Nephron progenitor cell (in vitro differentiated cells): ENCODE results near the gene SLC8A2.

Experiments
- DNase-seq: peaks from one replicate; pipeline ENCODE4 v3.0.0; 2021
- H3K27ac Mint-ChIP-seq: 2 replicates; pipeline ENCODE4 v1.8.0; 2021; ENCODE audit warnings: mild to moderate bottlenecking, moderate library complexity, mixed read lengths
- H3K27me3 Mint-ChIP-seq: 2 replicates; pipeline ENCODE4 v1.8.0; 2021; ENCODE audit warnings: mild to moderate bottlenecking, low read depth, mixed read lengths; ENCODE audit not compliant: poor library complexity
- H3K36me3 Mint-ChIP-seq: 2 replicates; pipeline ENCODE4 v1.8.0; 2021; ENCODE audit warnings: low read depth, mixed read lengths
- H3K4me1 Mint-ChIP-seq: 2 replicates; pipeline ENCODE4 v1.8.0; 2021; ENCODE audit warnings: mixed read lengths
- H3K4me3 Mint-ChIP-seq: 2 replicates; pipeline ENCODE4 v1.8.0; 2021; ENCODE audit warnings: mild to moderate bottlenecking, moderate library complexity, mixed read lengths
- H3K9me3 Mint-ChIP-seq: 2 replicates; pipeline ENCODE4 v1.8.0; 2021; ENCODE audit warnings: mild to moderate bottlenecking, moderate library complexity, mixed read lengths
- CTCF ChIP-seq: fragments of 200-600 bp; sonication (generic); IDR thresholded peaks from 2 replicates; pipeline ENCODE4 v1.5.0; 2021; ENCODE audit warnings: antibody characterized with exemption

SLC8A2 gene

GRCh38 chr19:47438793-47439220, 32.9 kb downstream of the SLC8A2 start:
- peaks cover 84% of the 10 kb centered on the region for H3K27me3 Mint-ChIP-seq

GRCh38 chr19:47437500-47437899, 34.2 kb downstream of the SLC8A2 start:
- TF ChIP-seq CTCF = no peak
- DNase-seq = peak; percentile 68
- Mint-ChIP-seq H3K4me1 (peaks cover 5% of the 10 kb centered on the region), H3K4me3 (no peak overlapping the region), H3K27ac (no peak overlapping the region), H3K27me3 (peaks cover 84% of the 10 kb centered on the region), H3K9me3 (no peaks in the 10 kb centered on the region), H3K36me3 (no peaks in the 10 kb centered on the region)

More at GRCh38 chr19:47438793-47439220, 32.9 kb downstream of the SLC8A2 start:
- H3K36me3 Mint-ChIP-seq = no peaks in the 10 kb centered on the region
- no peaks in the 10 kb centered on the region for H3K9me3 Mint-ChIP-seq
- peak; percentile 33 for DNase-seq
- H3K4me3 Mint-ChIP-seq = no peak overlapping the region
- H3K27ac Mint-ChIP-seq = no peak overlapping the region
- TF ChIP-seq CTCF = no peak
- peaks cover 5% of the 10 kb centered on the region for H3K4me1 Mint-ChIP-seq

GRCh38 chr19:47436712-47437401, 34.8 kb downstream of the SLC8A2 start:
- peaks cover 84% of the 10 kb centered on the region for H3K27me3 Mint-ChIP-seq
- peak; percentile 88 for TF ChIP-seq CTCF
- no peak overlapping the region for H3K4me3 Mint-ChIP-seq
- H3K4me1 Mint-ChIP-seq = peaks cover 5% of the 10 kb centered on the region
- peak; percentile 86 for DNase-seq
- no peaks in the 10 kb centered on the region for H3K36me3 Mint-ChIP-seq
- H3K27ac Mint-ChIP-seq = no peak overlapping the region
- H3K9me3 Mint-ChIP-seq = no peaks in the 10 kb centered on the region

- DNase-seq = no peak
- Mint-ChIP-seq H3K9me3 (no peaks in the 10 kb centered on the region), H3K36me3 (no peaks in the 10 kb centered on the region), H3K4me3 (no peak overlapping the region), H3K27ac (no peak overlapping the region), H3K27me3 (peaks cover 84% of the 10 kb centered on the region), H3K4me1 (peaks cover 5% of the 10 kb centered on the region)
- TF ChIP-seq CTCF = no peak
Measured at GRCh38 chr19:47435883-47436417, 35.7 kb downstream of the SLC8A2 start.

GRCh38 chr19:47435196-47435595, 36.5 kb downstream of the SLC8A2 start:
- Mint-ChIP-seq H3K27me3 (peaks cover 87% of the 10 kb centered on the region), H3K36me3 (no peaks in the 10 kb centered on the region), H3K9me3 (no peaks in the 10 kb centered on the region), H3K4me1 (peaks cover 5% of the 10 kb centered on the region), H3K4me3 (no peak overlapping the region), H3K27ac (no peak overlapping the region)
- DNase-seq = no peak
- no peak for TF ChIP-seq CTCF

GRCh38 chr19:47434088-47434487, 37.6 kb downstream of the SLC8A2 start:
- Mint-ChIP-seq H3K36me3 (no peaks in the 10 kb centered on the region), H3K27me3 (peaks cover 84% of the 10 kb centered on the region), H3K9me3 (no peaks in the 10 kb centered on the region), H3K27ac (no peak overlapping the region), H3K4me1 (peaks cover 5% of the 10 kb centered on the region), H3K4me3 (no peak overlapping the region)
- TF ChIP-seq CTCF = no peak
- DNase-seq = no peak
